GM19467 (cell line): ENCODE results near the gene SHANK3.

Source experiments
- ATAC-seq: cut with Tn5 transposase; IDR thresholded peaks from one replicate; pipeline ENCODE4 v1.9.1; 2021; ENCODE audit warnings: mild to moderate bottlenecking, moderate library complexity; ENCODE audit not compliant: unreplicated experiment

The SHANK3 gene

GRCh38 chr22:50677493-50678217 is 5.0 kb downstream of the SHANK3 start:
- ATAC-seq = no peak

DNA sequence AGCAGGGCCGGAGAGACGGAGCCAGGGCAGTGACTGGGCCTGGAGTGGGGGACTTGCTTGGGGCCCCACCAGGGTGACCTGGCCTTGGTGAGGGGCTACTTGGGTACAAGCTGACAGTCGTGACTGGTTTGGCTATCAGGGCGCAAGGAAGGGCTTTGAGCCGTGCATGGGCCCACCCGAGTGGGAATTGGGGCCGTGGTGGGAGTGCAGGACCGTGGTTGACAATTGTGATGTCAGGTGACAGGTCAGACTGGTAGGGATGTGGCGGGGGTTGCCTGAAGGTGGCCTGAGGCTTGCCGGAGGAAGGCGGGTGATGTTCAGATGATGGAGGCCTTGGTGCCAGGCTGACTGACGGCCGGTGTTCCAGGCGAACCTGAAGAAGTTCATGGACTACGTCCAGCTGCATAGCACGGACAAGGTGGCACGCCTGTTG is 5.6 kb downstream of the SHANK3 start:
- no peak for ATAC-seq

DNA sequence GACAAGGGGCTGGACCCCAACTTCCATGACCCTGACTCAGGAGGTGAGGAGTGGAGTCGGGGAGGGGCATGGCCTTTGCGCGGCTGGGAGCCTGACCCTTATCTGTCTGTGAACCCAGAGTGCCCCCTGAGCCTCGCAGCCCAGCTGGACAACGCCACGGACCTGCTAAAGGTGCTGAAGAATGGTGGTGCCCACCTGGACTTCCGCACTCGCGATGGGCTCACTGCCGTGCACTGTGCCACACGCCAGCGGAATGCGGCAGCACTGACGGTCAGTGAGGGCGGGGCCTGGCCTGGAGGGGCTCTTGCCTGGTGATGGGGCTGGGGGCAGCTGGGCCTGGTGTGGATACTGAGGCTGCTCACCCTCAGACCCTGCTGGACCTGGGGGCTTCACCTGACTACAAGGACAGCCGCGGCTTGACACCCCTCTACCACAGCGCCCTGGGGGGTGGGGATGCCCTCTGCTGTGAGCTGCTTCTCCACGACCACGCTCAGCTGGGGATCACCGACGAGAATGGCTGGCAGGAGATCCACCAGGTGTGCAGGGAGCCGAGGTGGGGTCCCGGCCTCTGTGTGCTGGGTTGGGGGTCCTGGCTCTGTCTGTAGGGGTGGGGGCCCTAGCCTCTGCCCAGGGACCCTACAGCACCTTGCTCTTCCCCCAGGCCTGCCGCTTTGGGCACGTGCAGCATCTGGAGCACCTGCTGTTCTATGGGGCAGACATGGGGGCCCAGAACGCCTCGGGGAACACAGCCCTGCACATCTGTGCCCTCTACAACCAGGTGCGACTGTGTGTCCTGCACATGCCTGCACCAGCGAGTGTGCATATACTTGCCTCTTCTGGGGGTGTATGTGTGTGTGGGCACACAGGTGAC is 6.3 kb downstream of the SHANK3 start:
- no peak for ATAC-seq

DNA sequence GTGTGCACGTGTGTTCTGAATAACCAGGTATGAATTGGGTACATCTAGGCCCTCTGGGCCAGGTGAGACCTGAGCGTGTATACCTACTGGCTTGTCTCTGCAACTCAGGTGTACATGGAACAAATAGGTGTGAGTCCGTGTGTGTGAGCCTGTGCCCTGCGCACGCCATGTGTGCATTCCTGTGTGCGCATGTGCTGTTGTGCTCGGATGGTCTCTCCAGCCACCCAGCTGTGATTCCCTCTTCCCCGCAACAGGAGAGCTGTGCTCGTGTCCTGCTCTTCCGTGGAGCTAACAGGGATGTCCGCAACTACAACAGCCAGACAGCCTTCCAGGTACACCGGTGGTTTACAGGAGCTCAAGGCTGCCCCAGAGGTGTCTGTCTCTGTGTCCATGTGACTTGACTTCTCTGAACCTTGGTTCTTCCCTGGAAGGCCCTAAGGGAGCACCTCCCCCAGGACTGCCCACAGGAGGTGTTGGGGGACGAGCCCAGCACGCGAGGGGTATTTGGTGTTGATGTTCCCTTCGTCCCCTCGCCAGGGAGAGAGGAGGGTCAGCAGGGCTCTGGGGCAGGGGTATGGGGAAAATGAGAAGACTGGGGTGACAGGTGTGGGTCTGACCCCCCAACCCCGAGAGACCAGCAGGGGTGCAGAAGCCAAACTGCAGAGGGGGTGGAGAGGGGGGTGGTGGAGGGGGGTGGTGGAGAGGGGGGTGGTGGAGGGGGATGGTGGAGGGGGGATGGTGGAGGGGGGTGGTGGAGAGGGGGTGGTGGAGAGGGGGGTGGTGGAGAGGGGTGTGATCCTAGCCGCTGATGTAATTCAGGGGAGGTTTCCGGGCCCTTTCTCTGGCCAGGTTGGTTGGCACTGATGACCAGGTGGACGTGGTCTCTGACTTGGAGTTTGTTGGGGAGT is 10.7 kb downstream of the SHANK3 start:
- ATAC-seq = no peak

DNA sequence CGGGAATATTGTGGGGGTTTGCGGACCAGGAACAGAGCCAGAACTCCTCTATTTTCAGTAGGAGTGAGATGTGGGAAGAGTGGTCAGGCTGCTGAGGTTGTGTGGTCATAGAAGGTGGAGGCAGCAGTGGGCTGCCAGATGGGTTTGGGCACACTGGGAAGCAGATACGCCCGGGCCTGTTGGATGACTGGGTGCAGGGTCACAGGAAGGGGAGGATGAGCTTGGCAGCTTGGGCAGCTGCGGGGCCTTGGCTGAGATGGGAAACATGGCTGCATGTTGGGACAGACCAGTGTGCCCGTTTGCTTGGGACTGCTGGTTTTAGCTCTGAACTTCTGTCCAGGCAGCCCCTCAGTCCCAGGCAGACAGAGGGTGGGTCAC is 11.4 kb downstream of the SHANK3 start:
- no peak for ATAC-seq

- no peak for ATAC-seq
These were observed 11.9 kb downstream of the SHANK3 start for GRCh38 chr22:50684501-50684900.

DNA sequence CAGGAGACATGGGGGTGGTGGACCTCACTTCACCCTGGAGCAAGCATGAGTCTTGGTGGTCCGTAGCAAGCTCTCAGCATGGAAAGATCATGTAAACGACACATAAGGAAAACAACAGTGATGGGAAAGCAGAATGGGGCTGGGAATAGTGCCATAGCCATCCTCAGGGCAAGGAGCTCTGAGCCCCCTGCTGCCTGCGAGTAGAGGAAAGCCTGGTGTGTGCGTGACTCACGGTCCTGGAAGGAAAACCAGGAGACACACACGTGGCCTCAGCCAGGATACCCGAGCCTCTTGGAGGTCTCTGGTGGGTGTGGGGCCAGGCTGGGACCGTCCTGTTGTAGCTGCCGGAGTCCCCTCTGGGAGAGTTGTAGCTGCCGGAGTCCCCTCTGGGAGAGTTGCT is 12.4 kb downstream of the SHANK3 start:
- no peak for ATAC-seq

DNA sequence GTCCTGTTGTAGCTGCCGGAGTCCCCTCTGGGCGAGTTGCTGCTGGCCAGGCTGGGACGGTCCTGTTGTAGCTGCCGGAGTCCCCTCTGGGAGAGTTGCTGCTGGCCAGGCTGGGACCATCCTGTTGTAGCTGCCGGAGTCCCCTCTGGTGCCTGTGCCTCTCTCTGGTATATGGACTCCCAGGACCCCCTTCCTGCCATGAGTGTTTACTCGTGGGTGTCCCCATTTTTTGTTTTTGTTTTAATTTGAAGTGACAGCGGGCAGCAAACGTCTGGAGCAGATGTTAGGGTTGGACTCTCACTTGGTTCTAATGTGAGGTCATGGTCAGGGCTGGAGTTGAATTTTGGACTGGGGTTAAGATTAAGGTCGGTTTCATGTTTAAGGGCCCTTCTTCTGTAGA is 14.2 kb downstream of the SHANK3 start:
- ATAC-seq = no peak

DNA sequence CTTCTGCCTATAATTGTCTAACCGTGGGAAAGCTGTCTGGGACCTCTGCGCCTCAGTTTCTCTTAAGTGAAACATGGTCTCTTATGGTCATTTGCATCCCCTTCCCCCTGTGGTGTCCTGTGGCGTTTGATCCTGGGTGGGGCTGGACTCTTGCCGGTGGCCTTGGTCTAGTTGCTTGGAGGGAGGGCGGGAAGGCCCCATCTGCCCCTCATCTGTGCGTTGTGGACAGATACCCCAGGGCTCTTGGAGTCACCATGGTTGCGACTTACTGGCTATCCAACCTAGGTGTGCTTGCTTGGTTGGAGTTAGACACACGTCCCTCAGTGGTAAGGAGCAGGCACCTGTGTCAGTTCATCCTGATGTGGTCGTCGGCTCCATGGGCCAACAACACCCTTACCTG is 15.2 kb downstream of the SHANK3 start:
- ATAC-seq = no peak

GRCh38 chr22:50688448-50688847 is 15.8 kb downstream of the SHANK3 start:
- ATAC-seq = no peak

DNA sequence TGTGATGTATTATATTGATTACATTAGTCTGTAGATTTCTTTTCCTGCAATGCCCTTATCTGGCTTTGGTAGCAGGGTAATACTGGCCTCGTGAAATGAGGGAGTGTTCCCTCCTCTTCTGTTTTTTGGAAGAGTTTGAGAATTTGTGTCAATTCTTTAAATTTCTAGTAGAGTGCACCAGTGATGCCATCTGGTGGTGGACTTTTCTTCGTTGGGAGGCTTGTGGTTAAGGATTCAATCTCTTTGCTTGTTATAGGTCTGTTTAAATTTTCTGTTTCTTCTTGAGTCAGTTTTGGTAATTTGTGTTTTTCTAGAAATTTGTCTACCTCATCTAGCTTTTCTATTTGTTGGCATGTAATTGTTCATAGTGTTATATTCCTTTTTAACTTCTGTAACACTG is 18.9 kb downstream of the SHANK3 start:
- no peak for ATAC-seq

DNA sequence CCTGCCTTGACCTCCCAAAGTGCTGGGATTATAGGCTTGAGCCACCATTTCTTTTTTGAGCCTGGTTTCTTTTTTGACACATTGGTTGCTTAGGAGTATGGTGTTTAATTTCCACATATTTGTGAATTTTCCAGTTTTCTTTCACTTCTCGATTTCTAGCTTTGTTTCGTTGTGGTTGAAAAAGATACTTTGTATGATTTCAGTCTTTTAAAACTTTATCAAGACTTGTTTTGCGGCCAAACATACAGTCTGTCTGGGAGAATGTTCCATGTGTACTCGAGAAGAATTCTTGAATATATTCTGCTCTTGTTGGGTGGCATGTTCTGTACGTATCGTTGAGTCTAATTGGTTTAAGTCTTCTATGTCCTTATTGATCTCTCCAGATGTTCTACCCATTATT is 20.8 kb downstream of the SHANK3 start:
- no peak for ATAC-seq

DNA sequence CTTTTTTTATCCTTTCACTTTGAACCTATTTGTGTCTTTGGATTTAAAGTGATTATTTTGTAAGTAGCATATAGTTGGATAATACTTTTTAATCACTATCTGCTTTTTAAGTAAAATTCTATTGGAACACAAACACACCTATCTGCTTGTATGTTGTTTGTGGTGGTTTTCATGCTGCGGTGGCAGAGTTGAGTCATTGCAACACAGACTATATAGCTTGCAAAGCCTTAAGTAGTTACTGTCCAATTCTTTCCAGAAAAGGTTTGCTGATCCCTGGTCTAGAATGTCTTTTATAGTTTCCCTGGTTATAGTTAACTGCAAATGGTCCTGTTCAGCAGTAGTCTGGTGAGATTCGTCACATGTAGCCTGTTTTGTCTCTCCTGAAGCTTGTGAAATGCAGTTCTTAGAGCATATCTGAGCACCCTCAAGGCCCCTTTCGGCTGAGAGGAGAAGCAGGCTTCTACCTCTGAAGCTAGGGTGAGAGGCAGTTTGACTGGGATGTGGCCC is 21.5 kb downstream of the SHANK3 start:
- no peak for ATAC-seq

DNA sequence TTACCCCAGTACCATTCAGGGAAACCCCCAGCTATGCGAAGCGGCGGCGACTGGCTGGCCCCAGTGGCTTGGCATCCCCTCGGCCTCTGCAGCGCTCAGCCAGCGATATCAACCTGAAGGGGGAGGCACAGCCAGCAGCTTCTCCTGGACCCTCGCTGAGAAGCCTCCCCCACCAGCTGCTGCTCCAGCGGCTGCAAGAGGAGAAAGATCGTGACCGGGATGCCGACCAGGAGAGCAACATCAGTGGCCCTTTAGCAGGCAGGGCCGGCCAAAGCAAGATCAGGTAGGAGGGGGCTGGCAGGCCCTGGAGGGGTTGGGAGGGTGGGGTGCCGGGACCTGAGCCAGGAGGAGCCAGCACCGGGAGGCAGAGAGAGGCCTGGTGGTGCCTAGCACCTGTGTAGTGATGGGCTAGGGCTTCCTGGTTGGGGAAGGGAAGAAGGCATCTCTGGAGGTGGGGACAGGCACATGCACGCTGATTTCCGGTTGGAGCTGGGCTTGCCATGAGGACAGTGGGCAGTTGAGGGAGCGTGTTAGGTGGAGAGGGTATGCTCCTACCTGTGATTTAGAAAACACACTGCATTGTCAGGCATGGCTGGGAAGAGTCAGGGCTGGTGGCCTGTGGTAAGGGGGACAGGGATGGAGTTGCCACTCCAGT is 22.3 kb downstream of the SHANK3 start:
- no peak for ATAC-seq

GRCh38 chr22:50695421-50696250 is 23.0 kb downstream of the SHANK3 start:
- no peak for ATAC-seq

- ATAC-seq = no peak
These were observed 23.7 kb downstream of the SHANK3 start for GRCh38 chr22:50696251-50696798.

GRCh38 chr22:50696799-50697561 is 24.4 kb downstream of the SHANK3 start:
- ATAC-seq = no peak

GRCh38 chr22:50697667-50698506 is 25.3 kb downstream of the SHANK3 start:
- no peak for ATAC-seq
